HG02571 (cell line): ENCODE results near the gene CHAF1A.

Experiments
- ATAC-seq: cut with Tn5 transposase; IDR thresholded peaks from one replicate; pipeline ENCODE4 v1.9.1; 2021; ENCODE audit warnings: mild to moderate bottlenecking, moderate library complexity; ENCODE audit not compliant: unreplicated experiment

The CHAF1A gene

GRCh38 chr19:4436231-4436630 lies 33.8 kb downstream of the CHAF1A start:
- no peak for ATAC-seq

- no peak for ATAC-seq
Measured at GRCh38 chr19:4437103-4437502, 34.7 kb downstream of the CHAF1A start.

DNA sequence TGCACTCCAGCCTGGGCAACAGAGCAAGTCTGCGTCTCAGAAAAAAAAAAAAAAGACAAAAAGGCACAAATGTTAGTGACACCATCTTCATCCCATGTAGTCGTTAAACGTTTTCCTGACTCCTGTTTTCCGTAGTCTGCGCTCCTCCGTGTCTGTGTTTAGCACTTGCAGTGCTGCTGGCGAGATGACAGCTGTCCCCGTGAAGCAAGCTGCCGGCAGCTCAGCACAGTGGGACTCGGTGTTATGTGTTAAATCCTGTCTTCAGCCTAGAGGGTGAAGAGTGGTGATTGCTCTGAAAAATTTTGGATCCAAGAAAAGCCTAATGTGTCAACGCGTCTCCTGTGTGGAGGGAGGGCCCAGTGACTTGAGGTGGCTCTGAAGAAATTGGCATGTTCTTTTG lies 36.8 kb downstream of the CHAF1A start:
- ATAC-seq, result no peak

- ATAC-seq, result no peak
Measured at GRCh38 chr19:4441994-4442818, 39.8 kb downstream of the CHAF1A start.

- ATAC-seq, result no peak
Measured at GRCh38 chr19:4442819-4443146, 40.3 kb downstream of the CHAF1A start.

GRCh38 chr19:4443188-4443587 lies 40.7 kb downstream of the CHAF1A start:
- ATAC-seq, result no peak

GRCh38 chr19:4443966-4444764 lies 41.7 kb downstream of the CHAF1A start:
- no peak for ATAC-seq

- no peak for ATAC-seq
Measured at GRCh38 chr19:4444765-4445741, 42.6 kb downstream of the CHAF1A start.

GRCh38 chr19:4445963-4446703 lies 43.7 kb downstream of the CHAF1A start:
- ATAC-seq, result no peak

DNA sequence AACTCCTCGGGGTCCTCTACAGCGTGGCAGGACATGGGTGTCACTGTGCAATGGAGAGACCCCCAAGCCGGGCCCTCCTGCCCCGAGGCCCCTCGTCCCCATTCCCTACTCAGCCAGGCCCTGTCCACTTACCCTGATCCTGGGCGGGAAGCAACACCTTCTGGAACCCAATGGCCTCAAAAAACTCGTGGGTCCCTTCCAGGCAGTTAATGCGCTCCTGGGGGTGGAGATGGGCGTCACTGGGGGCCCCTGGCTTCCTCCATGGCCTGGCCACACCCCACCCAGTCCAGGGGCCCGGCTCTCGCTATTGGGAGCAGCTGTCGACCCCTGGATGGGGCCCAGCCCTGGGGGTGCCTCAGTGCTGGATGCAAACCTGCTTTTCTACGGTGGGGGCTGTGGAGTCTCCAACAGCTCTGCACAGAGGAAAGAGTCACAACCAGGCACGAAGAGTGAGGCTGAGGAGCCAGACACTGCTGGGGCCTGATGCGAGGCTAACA lies 44.3 kb downstream of the CHAF1A start:
- ATAC-seq, result no peak

- ATAC-seq, result no peak
Measured at GRCh38 chr19:4447327-4448146, 45.1 kb downstream of the CHAF1A start.

DNA sequence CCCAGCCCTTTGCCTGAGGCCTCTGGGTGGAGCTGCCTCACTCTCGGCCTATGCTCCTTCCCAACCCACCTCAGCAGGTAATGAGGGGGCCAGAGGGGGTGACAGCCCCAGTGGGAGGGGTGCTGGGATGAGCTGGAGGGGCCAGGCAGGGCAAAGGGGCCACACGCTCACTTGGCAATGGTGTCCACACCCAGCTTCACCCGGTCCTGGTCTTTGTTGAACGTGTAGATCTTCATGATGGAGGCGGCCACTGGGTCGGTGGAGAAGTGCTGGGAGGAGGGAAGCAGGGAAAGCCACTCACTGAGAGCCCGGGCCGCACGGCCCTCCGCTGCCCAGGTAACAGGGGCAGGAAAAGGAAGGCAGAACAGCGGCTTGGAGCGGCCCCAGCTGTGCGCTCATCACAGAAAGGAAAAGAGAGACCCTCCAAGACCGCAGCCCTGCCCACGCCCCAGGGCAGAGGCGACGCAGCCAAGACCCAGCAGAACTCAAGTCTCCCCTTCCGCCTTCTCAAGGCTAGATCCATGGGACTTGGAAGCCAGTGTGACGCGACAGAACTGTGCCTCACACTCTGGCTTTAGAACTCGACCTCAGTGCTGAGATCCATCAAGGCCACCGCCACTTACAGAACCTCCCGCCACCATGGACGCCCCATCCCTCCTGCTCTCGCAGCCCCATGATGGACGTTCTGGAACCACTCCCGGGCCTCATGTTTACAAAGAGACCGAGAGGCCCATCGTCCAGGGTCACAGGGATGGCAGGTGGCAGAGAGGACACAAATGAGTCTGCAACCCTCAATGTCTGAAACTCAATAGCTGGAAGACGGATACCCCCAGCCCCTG lies 45.9 kb downstream of the CHAF1A start:
- ATAC-seq, result no peak

DNA sequence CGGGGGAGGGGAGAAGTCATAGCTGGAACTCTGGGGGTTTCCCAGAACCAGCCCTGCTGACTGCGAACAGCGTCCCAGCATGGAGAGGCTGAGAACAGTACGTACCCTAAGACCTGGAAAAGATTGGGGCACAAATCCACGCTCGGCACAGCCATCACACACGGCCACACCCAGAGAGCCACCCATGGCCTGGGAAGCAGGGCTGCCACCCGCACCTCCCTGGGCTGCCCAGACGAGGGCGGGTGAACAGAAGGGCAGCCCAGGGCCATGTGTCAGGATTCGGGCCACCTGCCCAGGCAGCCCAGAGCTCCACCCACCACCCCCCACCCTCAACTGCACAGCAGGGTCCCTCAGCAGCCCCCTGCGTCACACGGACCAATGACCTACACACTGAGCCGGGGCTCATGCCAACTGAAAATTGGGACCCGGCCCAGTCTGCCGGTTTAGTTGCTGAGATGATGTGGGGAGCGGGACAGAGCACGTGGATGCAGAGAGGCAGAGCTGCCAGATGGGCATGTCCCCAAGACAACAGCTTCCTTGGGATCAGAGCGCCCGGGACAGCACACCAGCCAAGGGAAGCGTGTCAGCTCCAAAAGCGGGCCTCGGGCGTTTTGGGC lies 46.7 kb downstream of the CHAF1A start:
- no peak for ATAC-seq

DNA sequence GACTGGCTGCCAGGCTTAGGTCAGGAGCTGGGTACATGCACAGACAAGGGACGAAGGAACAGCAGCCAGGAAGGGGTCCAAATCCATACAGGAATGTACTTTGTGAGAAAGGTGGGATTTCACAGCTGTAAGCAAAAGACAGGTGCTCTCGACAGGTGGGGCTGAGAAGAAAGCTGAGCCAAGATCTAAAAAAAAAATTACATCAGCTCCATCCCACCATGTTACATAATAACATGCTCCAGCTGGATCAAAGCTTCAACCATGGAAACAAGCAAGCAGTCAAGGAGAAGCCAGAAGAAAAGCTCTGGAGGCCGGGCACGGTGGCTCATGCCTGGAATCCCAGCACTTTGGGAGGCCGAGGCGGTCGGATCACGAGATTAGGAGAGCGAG lies 47.2 kb downstream of the CHAF1A start:
- no peak for ATAC-seq

DNA sequence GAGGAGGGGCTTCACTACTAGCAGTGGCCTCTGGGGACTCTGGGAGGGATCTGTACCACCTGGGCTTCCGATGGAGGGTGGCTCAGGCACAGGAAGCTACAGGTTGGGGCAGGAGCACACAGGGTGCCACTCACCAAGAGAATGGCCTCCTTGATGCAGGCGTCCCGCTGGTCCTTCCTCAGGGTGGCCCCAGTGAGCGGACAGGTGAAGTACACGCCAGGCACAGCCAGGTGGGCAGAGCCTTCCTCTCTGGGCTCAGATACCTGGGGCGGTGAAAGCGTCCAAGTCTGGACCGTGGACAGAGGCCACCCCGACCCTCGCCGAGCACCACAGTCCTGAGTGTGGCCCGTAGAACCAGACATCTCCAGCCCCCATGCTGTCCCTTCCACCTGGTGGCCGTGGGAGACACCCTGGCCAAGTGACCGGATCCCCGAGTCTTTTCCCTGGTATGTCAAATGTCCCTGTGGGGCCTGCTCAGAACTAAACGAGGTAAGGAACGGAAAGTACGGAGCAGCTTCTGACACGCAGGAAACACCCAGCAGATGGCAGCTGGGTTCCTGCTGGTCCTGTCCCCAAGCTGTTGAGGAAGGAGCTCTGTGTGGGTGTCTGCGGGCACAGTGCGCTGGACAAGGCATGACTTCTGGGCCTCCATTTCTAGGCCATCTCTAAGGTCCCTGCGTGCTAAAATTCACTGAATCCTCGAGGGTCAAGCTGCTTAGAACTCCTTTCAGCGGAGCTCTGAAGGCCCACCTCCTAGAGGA lies 50.0 kb downstream of the CHAF1A start:
- ATAC-seq, result no peak

DNA sequence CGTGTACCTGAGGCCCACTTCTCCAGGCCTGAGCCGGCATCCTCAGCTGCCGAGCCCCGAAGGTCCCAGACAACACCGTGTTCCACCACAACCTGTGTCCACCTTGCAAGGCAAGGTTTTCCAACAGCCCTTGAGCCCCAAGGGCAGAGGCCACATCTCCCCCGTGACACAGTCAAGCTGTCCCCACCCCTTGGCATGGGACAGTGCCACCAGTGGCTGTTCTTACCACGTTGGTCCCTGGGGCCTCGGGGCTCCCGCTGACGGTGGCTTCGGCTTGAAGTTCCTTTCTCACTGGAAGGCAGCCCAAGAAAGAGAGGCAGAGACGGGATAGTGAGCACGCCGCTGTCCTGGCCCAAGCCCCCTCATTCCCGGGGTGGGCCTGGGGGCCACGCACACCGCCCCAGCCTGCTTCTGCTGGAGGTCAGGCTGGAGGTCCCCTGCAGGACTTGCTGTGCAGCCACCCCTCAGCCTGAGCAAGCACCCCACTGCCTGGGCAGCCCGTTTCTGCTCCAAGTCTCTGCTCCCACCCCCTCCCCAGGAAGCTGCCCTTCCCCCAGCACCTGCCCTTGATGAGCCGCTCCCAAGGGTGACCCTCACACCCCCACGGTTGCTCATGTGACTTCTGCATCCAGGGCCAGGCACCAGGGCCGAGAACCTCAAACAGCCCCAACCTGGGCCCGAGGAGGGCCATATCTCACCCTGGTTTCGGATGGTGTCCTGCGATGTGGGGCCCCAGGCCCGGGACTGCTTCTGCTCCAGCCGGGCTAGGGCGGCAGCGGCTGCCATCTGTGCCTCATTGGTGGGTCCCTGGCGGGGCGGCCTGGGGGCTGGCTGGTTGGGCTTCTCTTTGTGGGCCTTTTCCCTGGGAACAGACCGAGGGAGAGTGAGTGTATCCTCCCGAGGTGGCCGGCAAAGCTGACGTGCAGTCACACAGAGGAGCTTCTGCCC lies 51.1 kb downstream of the CHAF1A start:
- no peak for ATAC-seq
